HepG2 (cell line): ENCODE data around the gene NOL4L. TPM values are rescaled to one million over a fixed set of nuclear protein-coding genes. Genes with fewer than 3 reads are reported as not detected.

ENCODE experiments used
- KDM5B ChIP-seq: sonication (generic); formaldehyde crosslinking; IDR thresholded peaks from 2 replicates; pipeline ENCODE4 v1.4.0; 2020; ENCODE audit warnings: missing genetic modification reagents, mild to moderate bottlenecking, borderline replicate concordance
- RXRA ChIP-seq: sonication (generic); formaldehyde crosslinking; IDR thresholded peaks from 2 replicates; pipeline ENCODE4 v1.5.1; 2020; ENCODE audit warnings: missing genetic modification reagents
- SP1 ChIP-seq, 2 experiments: fragments of 450-650 bp in 1 of 2; sonication (generic) in 1 of 2; formaldehyde crosslinking in 1 of 2; IDR thresholded peaks; 2 replicates each; pipeline versions ENCODE4 v1.4.0 to v1.6.1; 2016 to 2020; ENCODE audit warnings: missing genetic modification reagents in 1 of 2
- THAP11 ChIP-seq: IDR thresholded peaks from 2 replicates; pipeline ENCODE4 v1.6.1; 2016; ENCODE audit warnings: missing biosample characterization, missing genetic modification reagents
- ZNF263 ChIP-seq: sonication (generic); formaldehyde crosslinking; IDR thresholded peaks from 2 replicates; pipeline ENCODE4 v1.4.0; 2020; ENCODE audit warnings: missing genetic modification reagents
- ZNF407 ChIP-seq: sonication (generic); formaldehyde crosslinking; IDR thresholded peaks from one replicate; pipeline ENCODE4 v1.5.1; 2020; ENCODE audit warnings: mild to moderate bottlenecking, missing genetic modification reagents; ENCODE audit errors: not compliant biosample characterization
- ZNF598 ChIP-seq: sonication (generic); formaldehyde crosslinking; IDR thresholded peaks from 2 replicates; pipeline ENCODE4 v1.5.1; 2020; ENCODE audit warnings: mild to moderate bottlenecking, missing genetic modification reagents, borderline replicate concordance
- ZSCAN20 ChIP-seq: sonication (generic); formaldehyde crosslinking; IDR thresholded peaks from 2 replicates; pipeline ENCODE4 v1.4.0; 2020; ENCODE audit warnings: missing genetic modification reagents, mild to moderate bottlenecking, borderline replicate concordance
- polyA plus RNA-seq, 8 experiments: library from polyadenylated mRNA; depleted of rRNA in 3 of 8; stranded (reverse) in 7 of 8; unstranded in 1 of 8; fragments of >200 nt; fragmentation: Illumina TruSeq in 4 of 8; extraction: Trizol in 4 of 8; gene quantifications; 2 replicates each; pipeline versions ENCODE4 v1.2.1 to v1.2.3, GENCODE V29; 2011 to 2016; ENCODE audit warnings: low read depth in 4 of 8, missing spikeins in 1 of 8, mixed read lengths in 1 of 8; ENCODE audit not compliant: insufficient read depth in 1 of 8
- total RNA-seq, 5 experiments: library from RNA; depleted of rRNA; stranded (reverse); fragments of >200 nt; fragmentation: Illumina TruSeq; extraction: Trizol; gene quantifications; 2 replicates each; pipeline ENCODE4 v1.2.3, GENCODE V29; 2016; ENCODE audit warnings: low read depth in 1 of 5
- TF ChIP-seq, protein P1 (sequence below), 2 experiments: fragments of 450-650 bp in 1 of 2; sonication (generic) in 1 of 2; formaldehyde crosslinking in 1 of 2; IDR thresholded peaks; 2 replicates each; pipeline versions ENCODE4 v1.6.1 to v1.8.0; 2016 to 2022; ENCODE audit warnings: antibody characterized with exemption in 1 of 2, mild to moderate bottlenecking in 1 of 2, missing genetic modification reagents in 1 of 2

Gene NOL4L
- total and polyA plus RNA-seq, 2 of the 13 experiments (the other 11 are each of a cell fraction or from before 2014, with no cell fraction given) = 16.6 to 35.4 TPM

- TF ChIP-seq, protein P1, sequence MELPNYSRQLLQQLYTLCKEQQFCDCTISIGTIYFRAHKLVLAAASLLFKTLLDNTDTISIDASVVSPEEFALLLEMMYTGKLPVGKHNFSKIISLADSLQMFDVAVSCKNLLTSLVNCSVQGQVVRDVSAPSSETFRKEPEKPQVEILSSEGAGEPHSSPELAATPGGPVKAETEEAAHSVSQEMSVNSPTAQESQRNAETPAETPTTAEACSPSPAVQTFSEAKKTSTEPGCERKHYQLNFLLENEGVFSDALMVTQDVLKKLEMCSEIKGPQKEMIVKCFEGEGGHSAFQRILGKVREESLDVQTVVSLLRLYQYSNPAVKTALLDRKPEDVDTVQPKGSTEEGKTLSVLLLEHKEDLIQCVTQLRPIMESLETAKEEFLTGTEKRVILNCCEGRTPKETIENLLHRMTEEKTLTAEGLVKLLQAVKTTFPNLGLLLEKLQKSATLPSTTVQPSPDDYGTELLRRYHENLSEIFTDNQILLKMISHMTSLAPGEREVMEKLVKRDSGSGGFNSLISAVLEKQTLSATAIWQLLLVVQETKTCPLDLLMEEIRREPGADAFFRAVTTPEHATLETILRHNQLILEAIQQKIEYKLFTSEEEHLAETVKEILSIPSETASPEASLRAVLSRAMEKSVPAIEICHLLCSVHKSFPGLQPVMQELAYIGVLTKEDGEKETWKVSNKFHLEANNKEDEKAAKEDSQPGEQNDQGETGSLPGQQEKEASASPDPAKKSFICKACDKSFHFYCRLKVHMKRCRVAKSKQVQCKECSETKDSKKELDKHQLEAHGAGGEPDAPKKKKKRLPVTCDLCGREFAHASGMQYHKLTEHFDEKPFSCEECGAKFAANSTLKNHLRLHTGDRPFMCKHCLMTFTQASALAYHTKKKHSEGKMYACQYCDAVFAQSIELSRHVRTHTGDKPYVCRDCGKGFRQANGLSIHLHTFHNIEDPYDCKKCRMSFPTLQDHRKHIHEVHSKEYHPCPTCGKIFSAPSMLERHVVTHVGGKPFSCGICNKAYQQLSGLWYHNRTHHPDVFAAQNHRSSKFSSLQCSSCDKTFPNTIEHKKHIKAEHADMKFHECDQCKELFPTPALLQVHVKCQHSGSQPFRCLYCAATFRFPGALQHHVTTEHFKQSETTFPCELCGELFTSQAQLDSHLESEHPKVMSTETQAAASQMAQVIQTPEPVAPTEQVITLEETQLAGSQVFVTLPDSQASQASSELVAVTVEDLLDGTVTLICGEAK (IDR thresholded peaks at IDR 0.05) = no peak
- TF ChIP-seq, protein P1 (CRISPR knock-in tag; IDR thresholded peaks at IDR 0.05) = peak; percentile 61; the same call in 1 of the 2 replicates
- TF ChIP-seq RXRA = peak; percentile 77
- TF ChIP-seq ZNF598 (CRISPR knock-in tag) = peak; percentile 67; the same call in 1 of the 2 replicates
- peak; percentile 84 for TF ChIP-seq ZNF263 (CRISPR knock-in tag)
- TF ChIP-seq ZSCAN20 (CRISPR knock-in tag) = peak; percentile 83; the same call in 1 of the 2 replicates
- TF ChIP-seq KDM5B (CRISPR knock-in tag) = peak; percentile 87; the same call in 1 of the 2 replicates
- TF ChIP-seq SP1 (IDR thresholded peaks at IDR 0.05) = no peak
- peak; percentile 32; the same call in 1 of the 2 replicates for TF ChIP-seq SP1 (CRISPR knock-in tag; IDR thresholded peaks at IDR 0.05)
- peak; percentile 46 for TF ChIP-seq THAP11 (CRISPR knock-in tag)
- TF ChIP-seq ZNF407 = peak; percentile 64
These were observed 101.5 kb downstream of the NOL4L start (continued) for GRCh38 chr20:32483351-32484224.
